Ureter (tissue), 1 donor: Measurements from ENCODE around the gene PDE10A. TPM values are rescaled to one million over a fixed set of nuclear protein-coding genes. Genes with fewer than 3 reads are reported as not detected.
"Not testable (repeated sequence)": the region's sequence is repeated elsewhere in the genome, so short reads cannot be mapped to it uniquely, and the experiment has no call there.

Experiments used
- DNase-seq: peaks from one replicate; pipeline ENCODE4 v3.0.0-alpha.2; 2020; ENCODE audit warnings: low spot score
- total RNA-seq: library from RNA; stranded (reverse); gene quantifications from one replicate; pipeline ENCODE4 v1.2.4, GENCODE V29; 2023
- donor health status: DM: yes; HTN: yes; CAD: no.

The PDE10A gene
- total RNA-seq, 1 donor from 2014 or later = 47.0 TPM

GRCh38 chr6:165587206-165587605 lies 75.8 kb downstream of the PDE10A start:
- DNase-seq = no peak

GRCh38 chr6:165586706-165587105 lies 76.3 kb downstream of the PDE10A start:
- no peak for DNase-seq

DNA sequence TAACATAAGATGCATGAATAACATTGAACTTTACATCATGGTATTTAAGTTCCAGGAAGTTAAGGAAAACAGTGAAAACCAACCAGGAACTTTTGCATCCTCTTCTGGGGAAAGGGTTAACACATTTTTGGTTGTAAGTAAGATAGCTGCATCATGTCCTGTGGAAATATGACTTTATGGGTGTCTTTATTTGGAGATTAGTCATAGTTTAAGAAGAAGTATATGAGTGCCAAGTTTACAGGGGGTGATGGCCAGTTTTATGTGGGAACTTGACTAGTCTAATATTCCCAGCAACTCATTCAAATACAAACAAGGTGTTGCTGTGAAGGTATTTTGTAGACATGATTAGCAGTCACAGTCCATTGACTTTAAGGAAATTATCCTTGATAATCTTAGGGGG lies 78.0 kb downstream of the PDE10A start:
- no peak for DNase-seq

DNA sequence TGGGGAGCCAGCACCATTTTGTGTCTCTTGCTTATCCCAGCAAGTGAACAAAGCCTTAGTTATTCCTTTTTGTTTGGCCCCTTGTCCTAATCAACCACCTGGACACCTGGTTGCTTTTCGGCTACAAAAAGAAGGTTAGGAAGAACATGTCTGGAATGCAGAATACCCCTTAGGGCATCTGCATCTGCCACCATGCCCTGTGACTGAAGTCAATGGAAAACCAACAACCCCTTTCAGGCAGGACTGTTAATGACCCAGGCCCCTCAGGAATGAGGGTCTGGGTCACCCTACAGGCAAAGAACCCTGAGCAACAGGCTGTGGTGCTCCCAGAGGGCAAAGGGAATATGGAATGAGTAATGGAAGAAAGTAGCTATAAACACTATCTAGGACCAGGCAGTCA lies 78.5 kb downstream of the PDE10A start:
- no peak for DNase-seq

- DNase-seq = no peak
Observed at GRCh38 chr6:165581678-165582077, 81.4 kb downstream of the PDE10A start.

GRCh38 chr6:165580136-165580535 lies 82.9 kb downstream of the PDE10A start:
- no peak for DNase-seq

DNA sequence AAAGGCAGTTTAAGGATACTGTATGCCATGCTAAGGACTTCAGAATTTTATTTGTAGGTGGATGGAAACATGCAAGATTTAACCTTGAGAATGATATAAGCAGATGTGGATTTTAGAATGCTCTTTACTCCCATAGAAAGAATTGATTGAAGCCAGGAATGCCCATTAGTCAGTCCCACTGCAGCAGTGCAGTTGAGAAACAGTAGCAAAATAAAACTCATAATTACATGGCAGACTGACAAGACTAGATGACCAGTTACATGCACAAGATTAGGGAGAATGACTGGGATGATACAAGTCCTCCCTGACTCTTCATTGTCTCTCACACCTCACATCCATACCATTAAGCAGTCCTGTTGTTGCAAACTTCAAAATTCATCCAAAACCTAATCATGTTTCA lies 83.9 kb downstream of the PDE10A start:
- DNase-seq = no peak

DNA sequence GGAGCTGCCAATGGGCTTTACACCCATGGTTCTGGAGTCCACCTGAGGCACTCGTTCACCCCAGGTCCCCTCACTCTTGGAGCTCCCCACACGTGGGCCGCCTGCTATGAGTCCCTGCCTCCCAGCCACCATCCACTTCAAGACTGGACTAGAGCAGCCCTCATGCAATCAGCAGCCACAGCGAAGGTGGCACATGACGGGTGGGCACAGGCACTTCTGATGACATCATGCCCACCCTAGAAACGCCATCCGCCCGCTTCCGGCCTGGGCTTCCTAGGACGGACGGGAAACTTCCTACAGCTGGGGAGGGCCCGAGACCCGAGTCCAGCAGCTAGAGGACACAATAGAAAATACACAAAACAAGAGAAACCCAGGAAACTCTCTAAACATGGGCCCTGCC lies 85.5 kb downstream of the PDE10A start:
- no peak for DNase-seq

DNA sequence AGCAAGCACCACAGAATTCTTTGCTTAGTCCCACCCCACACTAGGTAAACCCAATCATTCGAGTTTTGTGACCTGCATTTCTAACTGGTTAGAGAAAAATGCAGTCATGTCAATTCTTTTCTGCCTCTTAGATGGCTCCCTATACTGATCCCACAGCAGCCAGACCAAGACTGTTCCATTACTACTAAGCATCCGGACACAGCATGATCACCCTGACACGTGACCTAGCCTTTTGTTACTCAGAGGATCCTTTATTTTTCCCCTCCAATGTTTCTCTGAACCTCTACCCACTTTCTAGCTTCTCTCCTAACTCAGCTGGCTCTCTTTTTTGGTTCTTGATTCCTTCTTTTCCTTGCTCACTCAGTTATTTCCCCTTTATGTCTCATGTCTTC lies 87.9 kb downstream of the PDE10A start:
- no peak for DNase-seq

DNA sequence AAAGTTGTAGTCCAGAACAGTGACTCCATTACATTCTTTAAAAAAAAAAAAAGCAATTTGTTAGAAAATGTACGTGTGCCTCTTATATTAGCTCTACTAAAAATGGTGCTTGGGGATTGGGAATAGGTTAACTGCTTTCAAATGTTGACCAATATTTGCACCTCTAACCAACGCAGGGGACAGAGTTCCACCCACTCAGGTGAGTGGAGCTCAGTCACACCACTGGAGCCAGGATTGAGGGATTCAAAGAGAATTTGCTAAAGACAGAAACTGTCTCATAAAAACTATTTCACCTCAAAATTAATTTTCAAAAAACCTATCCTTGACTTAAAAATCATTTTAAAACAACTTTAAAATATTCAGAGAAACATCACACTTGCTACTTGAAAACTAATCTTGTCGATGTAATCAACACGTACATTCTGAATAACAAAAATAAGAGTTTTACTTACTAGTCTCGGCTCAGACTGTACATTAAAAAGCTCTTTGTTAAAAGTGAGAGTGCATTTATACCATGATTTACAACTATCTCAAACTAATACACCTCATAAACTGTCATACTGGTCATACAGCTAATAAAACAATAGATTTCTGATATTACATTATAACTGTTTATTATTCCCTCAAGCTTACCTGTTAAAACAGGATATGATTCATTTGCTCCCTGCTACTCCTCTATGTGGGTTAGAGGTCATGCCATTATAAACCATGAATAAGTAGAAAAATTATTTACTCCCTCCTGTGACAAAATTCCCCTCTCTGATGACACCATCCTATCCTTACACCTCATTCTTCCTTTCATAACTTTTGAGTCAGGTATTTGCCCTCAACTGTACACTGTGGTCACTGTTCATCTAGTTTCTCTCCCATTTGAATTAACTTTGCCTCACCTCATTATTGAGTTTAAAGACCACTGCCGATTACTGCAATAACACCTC lies 88.6 kb downstream of the PDE10A start:
- DNase-seq = no peak

DNA sequence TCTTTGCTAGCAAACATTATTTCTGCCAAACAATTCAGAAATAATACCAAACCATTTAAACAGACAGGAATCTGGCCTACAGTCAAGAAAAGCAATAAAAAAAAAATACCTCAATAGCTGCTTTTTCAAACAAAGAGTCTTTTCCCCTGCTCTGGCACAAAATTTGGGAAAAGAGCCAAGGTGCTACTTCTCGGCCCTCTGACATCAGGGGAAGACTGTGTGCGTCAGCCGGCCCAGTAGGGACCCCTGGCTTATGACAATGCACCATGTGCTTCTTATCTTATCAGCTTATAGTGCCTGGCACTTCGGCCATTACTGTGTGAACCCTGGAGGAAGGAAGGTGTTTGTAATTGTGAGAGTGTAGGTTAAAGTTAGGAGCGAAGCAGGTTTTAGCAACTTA lies 89.4 kb downstream of the PDE10A start:
- DNase-seq = no peak

DNA sequence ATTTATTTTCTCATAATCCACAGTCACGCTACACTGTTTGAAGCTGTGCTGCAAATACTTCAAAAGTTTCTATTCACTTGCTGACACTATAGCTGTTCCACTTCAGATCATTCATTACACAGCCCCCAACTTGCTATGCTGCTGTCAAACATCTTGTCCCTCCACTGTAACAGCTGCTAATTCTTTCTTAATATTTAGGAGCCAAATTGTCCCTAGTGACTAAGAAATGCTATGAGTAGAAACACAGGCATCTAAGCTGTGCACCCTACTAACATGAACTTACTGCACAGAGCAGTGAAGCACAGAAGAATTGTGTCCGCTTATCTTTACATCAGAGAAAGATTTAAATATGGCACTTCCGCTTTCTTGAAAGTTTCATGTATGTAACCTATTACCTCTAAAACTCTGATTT lies 91.3 kb downstream of the PDE10A start:
- no peak for DNase-seq

- DNase-seq = no peak
Observed at GRCh38 chr6:165571068-165571682, 91.9 kb downstream of the PDE10A start.

DNA sequence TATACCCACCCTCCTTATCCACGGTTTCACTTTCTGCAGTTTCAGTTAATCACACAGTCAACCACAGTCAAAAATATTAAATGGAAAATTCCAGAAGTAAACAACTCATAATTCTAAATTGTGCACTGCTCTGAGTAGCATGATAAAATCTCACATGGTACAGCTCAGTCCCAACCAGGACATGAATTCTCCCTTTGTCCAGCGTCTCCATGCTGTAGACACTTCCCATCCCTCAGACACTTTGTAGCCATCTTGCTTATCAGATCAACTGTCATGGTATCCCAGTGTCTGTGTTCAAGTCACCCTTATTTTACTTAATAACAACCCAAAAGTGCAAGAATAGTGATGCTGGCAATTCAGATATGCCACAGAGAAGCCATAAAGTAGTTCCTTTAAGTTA lies 94.7 kb downstream of the PDE10A start:
- DNase-seq = no peak

- no peak for DNase-seq
Observed at GRCh38 chr6:165566088-165566828, 96.8 kb downstream of the PDE10A start.

GRCh38 chr6:165562421-165563090 lies 100.5 kb downstream of the PDE10A start:
- no peak for DNase-seq

DNA sequence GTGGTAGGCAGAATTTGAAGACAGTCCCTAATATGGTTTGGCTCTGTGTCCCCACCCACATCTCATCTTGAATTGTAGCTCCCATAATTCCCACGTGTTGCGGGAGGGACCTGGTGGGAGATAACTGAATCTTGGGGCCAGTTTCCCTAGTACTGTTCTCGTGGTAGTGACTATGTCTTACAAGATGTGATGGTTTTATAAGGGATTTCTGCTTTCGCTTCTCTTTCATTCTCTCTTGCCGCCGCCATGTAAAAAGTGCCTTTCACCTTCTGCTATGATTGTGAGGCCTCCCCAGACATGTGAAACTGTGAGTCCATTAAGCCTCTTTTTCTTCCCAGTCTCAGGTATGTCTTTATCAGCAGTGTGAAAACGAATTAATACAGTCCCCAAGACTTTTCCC lies 103.4 kb downstream of the PDE10A start:
- no peak for DNase-seq

GRCh38 chr6:165558097-165558496 lies 104.9 kb downstream of the PDE10A start:
- DNase-seq = not testable (repeated sequence)

GRCh38 chr6:165557674-165558073 lies 105.4 kb downstream of the PDE10A start:
- DNase-seq = no peak

- no peak for DNase-seq
Observed at GRCh38 chr6:165556116-165556843, 106.8 kb downstream of the PDE10A start.

- DNase-seq = not testable (repeated sequence)
Observed at GRCh38 chr6:165554644-165555043, 108.4 kb downstream of the PDE10A start.
